Mucosa of gallbladder (tissue), 1 donor: Measurements from ENCODE around the gene THADA. TPM values are rescaled to one million over a fixed set of nuclear protein-coding genes. Genes with fewer than 3 reads are reported as not detected.
"Not testable (repeated sequence)": the region's sequence is repeated elsewhere in the genome, so short reads cannot be mapped to it uniquely, and the experiment has no call there.

Experiments used
- DNase-seq: peaks from one replicate; pipeline ENCODE4 v3.0.0-alpha.2; 2020; ENCODE audit warnings: low spot score
- total RNA-seq: library from RNA; stranded (reverse); gene quantifications from one replicate; pipeline ENCODE4 v1.2.1, GENCODE V29; 2021
- donor health status: DM: no; HTN: no; CAD: no.

THADA gene
- total RNA-seq, 1 donor from 2014 or later: 35.9 TPM

DNA sequence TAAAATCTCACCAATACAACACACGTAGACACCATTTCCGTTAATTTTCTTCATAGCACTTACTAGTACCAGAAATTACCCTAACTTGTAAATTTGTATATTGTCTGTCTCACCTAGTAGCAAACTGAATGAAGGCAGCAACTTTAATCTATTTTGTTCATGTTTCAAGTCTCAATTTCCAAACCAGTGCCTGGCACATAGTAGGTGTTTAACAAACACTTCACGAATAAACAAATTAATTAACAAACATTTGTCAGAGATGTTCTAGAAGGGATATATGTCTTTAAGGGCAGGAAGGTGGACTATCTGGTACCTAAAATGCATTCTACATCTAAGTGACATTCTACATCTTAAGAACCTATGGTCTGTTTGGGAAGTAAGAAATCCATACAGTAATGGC is 963 bp downstream of the THADA start:
- DNase-seq: no peak

DNA sequence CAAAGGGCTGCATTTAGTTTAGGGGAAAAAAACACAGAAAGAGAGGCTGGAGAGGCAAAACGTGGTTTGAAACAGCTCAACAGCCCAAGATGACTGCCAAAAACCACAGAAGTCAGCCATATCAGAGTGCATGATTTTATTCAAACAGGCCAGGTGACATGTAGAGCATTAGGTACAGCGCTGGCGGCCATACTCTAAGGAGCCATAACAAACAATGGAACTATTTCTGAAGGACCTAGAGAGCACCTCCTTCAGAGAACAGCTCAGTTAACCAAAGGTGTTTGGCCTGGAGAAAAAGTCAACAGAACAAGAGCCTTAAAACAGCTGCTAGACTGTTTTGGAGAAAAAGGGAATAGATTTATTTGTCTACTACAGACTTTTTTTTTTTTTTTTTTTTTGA is 2.6 kb downstream of the THADA start:
- DNase-seq: no peak

DNA sequence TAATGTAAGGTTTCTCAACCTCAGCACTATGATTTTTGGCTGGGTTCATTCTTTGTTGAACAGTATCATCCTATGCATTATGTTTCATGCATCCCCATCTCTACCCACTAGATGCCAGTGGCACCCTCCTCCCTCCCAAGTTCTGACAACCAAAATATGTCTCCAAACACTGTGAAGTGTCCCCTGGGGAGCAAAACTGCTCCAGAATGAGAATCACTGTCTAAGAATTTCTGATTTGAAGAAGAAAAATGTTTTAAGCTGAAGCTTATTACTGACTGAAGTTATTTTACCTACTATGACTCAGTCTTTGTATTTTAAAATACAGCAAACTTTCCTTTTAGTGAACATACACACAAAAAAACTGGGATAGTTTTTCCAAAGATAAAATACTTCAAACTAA is 3.4 kb downstream of the THADA start:
- no peak for DNase-seq

DNA sequence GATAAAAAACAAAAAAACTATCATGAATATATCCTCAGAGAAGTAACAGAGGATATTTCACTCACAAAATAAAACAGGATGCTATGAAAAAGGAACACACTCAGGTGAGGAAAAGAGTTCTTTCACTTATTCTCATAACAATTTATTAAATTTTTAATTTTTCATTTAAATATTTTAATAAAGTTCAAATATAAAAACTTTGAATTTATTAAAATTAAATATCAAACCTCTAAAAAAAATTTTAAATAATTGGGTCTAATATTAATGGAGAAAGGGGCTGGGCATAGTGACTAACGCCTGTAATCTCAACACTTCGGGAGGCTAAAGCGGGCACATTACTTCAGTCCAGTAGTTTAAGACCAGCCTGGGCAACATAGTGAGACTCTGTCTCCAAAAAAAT is 10.1 kb downstream of the THADA start:
- no peak for DNase-seq

DNA sequence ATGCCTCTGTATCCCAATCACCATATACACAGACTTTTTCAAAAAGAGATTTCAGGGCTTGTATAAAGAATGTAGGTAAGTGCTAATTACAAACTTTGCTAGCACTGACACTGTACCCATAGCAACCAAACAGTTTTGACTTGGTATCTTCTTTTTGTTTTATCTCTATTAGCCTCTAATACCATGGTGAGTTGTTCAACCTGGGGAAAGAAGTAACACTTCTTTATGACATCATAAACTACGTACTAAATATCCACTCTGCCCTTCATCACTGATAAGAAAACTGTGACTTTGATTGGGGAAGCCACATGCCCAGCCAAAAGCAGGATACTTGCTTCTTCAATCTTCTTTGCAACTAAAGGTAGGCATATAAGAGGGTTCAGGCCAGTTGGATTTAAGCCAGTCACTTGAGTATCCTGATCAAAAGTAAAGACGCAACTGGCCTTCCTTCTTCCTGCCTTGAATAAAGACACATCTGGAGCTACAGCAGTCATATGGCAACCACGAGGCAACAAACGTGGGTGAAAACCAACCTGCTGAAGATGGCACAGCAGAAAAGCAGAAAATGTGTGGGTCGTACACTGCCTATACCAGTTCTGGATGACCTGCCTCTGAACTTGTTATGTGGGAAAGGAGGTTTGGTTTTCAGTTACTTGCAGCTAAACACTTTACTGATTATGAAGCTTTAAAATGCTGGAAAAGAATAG is 16.4 kb downstream of the THADA start:
- DNase-seq: no peak

DNA sequence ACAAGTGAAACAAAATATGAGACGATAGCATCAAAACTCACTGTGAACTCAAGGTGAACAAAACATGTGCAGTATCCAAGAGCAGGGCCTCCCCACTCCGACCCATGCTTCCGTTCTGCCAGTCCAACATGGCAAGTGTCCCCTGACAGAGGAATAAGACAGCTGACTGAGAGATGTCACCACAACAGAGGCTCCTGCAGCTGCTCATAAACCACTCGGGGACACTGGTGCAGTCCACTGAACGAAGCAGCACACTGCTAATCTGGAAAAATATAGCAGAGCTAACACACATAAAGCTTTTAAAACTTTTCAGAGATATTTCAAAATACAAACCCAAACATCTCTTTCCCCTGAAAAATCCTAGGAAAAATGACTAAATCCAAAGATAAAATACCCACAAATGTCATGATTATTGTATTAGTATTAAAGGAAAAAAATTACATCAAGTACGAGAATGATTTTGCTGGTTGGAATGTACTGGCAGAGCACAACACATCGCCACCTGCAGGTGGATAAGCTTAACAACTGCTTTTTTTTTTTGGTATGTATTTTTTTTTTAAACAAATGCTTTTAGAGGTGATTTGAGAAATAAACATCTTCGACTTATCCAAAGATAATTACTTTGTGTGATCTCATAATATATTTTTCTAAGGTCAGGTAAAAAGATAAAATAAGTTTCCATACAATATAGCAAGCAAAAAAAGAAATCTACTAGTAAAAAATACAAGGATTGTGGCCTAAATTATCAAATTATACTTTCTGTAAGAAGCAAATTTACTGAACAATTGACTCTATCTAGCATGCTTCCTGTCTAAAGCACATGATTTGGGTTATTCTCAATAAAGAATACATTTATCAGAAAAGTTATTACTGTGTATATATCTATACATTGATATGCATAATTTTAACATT is 18.6 kb downstream of the THADA start:
- DNase-seq: no peak

DNA sequence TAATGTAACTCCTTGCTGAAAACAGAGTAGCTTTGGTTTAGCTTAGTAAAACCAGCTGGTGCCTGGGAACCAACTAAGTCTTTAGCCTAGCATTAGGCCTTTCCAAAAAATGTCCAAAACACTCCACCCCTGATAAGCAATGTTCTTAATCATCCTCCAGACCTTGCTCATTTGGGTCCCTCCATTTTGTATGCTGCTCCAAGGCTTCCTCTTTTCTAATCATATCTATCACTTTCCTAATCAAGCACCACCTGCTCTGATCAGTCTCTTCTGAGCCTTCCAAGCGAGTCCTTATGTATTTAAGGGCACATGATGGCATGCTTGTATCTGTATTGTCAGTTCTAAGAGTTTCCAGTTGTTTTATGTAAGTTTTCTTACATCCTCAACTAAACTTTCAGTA is 23.6 kb downstream of the THADA start:
- DNase-seq: no peak

DNA sequence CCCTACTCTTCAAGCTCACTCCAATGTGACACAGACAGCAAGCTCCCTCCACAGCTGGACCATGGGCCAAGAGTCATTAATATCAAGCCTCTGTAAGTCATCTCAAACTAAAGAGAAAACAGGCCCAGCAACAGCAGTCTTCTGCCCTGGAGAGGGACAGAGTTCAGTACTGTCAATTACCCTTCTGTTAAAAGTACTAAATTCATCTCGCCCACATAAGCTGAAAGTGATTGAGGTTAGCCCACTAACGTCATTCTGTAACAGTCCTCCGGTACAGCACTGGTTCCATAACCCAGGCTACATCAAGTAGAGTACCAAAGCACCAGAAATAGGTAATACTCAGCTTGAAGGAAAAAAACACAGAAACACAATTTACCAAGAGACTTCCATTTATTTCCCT is 25.9 kb downstream of the THADA start:
- no peak for DNase-seq

DNA sequence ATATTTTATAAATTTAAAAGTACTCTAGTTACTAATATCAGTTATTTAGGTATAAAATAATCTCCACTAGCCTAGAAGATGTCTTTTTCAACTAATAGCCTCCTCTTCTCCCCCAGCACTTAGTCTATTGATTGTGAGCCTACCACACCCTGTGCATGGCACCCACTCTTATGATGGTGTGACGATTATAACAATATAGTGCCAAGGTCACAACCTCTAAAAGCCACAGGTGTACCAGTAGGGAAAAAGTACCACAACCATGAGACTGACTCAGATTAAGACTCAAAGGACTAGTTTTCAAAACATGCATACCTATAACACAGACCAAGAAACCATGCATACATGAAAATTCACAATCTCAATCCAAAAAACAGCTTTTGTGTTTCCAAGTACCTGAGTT is 27.6 kb downstream of the THADA start:
- no peak for DNase-seq

DNA sequence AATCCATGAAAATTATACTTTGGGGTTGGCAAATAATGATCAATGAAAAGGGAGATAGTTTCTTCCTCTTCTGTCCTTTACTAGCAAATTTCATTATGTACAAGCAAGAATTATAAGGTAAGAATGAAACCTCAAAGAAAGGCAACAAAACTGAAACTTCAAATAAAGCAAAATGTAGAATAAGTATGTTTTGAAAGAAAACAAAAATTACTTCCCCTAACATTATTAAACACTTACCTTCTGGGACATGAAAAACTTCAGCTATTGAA is 29.4 kb downstream of the THADA start:
- DNase-seq: no peak

DNA sequence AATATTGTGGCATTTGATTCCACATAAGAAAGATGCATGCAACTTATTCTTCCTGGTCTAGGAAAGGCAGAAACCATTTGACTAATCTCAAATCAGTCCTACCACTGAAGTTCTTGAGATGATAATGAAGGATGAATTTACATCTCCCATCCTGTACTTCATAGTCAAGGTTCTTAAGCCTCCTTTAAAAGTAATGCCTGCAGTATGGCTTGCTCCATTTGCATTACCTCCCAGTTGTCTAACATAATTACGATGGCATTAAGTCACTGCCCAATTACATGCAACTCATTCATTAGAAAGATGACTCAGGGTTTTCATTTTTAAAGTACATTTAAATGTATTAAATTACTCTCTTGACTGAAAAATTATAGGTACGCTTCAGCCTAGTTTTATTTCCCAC is 32.2 kb downstream of the THADA start:
- no peak for DNase-seq

DNA sequence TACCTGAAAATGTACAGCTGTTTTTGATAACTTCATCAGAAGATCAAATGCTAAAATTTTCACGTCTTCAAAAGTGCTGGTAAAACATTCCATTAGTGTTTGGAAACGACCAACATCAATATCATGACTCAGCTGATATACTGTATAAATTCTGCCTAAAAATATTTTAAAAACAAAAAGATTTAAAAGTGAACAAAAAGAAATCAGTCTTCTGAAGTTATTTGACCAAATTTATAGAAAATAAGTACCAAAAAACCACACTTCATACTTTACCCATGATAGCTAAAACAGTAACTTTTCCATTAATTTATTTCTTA is 35.6 kb downstream of the THADA start:
- DNase-seq: no peak

DNA sequence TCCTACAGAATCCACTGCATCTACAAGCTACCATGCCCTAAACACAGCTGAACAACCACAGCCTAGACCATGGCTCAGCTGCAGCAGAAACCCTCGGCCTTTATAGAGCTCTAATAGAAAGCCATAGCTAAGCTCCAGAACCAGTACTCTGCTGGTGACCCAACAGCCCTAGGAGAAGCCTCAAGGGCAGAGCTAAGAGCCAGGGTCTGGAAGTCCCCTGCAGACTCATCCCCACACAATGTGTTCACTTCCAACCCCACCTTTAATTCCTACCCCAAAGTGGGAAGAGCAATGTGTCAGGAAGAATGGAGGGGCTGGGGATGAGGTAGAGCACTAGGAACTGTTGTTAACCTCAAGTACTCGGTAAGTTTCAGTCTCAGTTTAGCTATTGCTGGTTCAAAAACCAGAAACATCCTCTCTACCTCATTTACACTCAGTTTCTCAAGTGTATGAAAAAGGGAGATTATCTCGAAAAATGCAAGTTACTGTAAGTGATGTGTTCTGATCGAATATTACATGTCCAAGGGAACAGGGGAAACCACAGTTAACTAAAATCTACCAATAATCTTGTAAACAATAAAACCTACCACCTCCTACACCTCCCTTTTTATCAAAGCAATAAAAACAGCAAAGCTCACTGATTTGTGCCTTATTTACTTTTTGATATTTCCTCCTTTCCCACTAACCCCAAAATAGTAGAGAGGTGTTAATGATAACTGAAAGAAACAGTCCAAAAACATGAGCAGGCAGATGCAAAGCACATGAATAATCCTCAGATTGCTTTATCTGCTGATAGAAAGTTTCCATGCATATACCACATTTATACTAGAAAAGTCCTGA is 36.2 kb downstream of the THADA start:
- DNase-seq: no peak

DNA sequence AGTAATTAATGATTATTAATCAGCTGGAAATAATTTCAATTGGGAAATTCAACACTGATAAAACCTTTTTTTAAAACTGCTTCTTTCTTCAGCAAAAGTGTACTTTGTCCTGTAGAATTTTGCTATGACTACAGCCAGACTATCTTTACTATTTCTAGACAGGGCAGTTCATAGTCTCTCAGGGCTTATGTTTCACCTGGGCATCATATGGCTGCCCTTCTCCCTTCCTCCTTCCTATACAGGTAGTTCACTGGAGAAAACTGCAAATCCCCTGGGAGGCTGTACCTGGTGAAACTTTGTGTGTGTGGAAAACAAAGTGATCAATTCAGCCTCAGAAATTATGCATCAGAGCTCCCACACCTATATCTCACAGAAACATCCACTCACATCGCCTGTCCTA is 38.6 kb downstream of the THADA start:
- DNase-seq: no peak

DNA sequence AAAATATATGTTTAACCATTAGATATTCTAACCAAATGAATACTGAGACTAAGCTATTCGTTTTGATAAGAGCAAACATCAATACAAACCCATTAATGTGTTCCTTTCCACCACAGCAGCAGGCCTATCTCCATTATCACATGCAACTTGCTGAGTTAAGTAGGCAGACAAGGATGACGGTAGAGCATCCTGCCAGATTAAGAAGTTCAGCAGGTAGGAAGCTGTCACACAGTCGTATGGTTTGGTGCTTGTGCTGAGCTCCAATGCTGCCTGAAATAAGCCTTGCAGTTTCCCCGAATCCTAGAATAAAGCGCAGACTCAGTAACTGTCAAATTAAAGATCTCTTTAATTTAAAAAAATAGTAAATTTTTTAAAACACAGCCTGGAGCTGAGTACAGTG is 39.6 kb downstream of the THADA start:
- DNase-seq: no peak

DNA sequence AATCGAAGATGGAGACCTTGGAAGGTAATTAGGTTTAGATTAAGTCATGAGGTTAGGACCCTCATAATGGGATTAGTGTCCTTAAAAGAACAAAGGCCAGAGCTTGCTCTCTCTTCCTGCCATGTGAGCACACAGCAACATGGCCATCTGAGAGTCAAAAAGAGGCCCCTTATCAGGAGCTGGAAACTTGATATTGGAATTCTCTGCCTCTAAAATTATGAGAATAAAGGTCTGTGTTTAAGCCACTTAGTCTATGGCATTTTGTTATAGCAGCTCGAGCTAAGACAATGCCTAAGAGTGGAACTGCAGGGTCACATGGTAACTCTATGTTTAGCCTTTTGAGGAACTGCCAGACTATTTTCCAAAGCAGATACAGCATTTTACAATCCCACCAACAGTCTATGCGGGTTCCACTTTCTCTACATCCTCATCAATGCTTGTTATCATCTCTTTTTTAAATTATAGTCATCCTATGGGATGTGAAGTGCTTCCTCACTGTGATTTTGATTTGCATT is 42.4 kb downstream of the THADA start:
- no peak for DNase-seq

DNA sequence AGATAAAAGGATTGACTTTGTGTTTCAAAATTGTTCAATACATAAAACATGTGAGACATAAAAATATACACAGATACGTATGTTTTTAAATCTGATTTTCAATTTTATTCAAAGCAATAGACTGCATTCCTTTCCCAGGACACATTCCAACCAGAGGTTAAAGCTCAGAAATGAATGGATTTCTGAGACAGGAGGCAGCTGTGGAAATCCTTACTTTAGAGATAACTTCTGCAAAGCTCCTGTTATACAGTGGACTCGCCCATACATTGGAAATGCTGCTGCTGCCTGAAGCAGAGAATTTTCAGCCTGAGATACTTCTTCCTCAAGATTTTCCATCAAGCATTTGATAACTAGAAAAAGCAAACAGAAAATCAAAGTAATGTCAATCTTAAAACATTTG is 43.8 kb downstream of the THADA start:
- DNase-seq: no peak

DNA sequence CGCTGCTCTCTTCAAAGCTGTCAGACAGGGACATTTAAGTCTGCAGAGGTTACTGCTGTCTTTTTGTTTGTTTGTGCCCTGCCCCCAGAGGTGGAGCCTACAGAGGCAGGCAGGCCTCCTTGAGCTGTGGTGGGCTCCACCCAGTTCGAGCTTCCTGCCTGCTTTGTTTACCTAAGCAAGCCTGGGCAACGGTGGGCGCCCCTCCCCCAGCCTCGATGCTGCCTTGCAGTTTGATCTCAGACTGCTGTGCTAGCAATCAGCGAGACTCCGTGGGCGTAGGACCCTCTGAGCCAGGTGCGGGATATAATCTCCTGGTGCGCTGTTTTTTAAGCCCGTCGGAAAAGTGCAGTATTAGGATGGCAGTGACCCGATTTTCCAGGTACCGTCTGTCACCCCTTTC is 47.5 kb downstream of the THADA start:
- not testable (repeated sequence) for DNase-seq

DNA sequence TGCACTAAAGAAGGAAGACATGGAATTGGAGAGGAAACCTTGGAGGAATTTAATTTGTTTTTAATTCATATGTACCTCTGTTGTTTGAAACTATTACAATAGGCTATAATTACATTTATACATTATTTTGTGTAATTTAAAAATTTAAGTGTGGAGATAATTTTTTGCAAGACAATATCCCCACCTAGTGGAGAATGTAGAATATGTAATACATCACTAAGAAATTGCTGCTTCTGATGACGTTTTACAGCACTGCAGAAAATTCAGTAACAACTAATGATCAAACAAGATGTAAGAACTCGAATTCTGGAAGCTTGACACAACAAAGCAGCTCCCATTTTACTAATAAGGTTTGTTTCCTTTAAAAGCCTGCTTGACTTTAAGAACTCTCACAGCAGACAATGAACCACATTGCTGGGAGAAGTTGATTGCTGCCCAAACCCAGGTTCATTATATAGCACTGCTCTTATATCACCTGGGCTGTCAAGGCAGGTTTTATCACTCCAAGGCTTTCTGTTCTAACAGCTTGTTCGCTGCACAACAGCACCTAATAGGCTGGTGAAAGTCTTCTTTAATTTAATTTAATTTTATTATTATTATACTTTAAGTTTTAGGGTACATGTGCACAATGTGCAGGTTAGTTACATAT is 53.4 kb downstream of the THADA start:
- no peak for DNase-seq

DNA sequence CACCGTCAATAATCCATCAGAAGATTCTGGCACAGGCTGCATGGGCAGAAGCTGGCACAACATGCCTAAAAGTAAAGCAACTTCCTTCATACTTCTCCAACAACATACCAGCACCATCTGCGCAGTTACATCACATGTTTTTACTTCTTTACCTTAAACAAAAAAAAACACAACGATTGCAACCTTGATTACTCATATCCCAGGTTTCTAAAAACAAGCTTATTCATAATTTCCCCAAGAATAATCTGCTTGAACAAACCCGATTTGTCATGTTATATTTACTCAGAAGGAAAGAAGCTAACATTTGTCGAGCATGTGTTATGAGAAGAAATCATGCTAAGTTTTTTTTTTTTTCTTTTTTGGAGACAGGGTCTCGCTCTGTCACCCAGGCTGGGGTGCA is 54.7 kb downstream of the THADA start:
- no peak for DNase-seq

DNA sequence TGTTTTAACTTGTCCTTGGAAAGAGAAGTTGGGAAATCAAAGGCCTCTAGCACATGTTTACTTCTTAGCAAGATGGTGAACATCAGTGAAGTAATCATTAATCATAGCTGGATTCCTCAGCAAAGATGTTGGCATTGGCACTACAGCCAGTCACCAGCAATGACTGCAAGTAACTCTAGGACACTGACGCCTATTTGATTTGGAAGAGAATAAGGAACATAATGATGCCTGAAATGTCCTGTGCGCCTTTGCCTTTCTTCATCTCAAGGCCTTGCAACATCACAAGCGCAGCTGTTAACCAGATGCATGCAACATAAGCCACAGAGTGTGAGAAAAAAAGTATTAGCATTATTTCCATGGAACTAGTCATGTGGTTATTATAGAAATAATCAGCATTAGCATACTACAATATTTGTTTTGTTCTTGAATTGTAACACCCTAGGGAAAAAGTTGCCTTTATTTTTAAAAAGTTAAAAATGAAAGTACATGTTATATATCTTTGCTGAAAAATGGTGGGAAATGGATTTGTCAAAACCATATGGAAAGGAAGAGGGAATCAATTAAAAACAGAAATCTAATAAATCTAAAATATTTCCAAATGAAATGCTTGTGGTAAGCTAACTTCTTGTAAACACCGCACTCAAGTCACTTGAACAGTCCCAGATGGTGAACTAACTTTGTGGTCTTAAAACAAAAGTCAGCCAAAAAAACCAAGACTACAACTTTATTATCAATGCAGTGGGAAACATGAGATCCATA is 55.6 kb downstream of the THADA start:
- peak; percentile 69 for DNase-seq
